Skeletal muscle tissue (tissue), 4 donors: ENCODE data around the gene TAF3. TPM values are rescaled to one million over a fixed set of nuclear protein-coding genes. Genes with fewer than 3 reads are reported as not detected.

ENCODE experiments used
- H3K27ac ChIP-seq: one replicate; pipeline ENCODE4 v1.7.0; 2013; ENCODE audit warnings: mild to moderate bottlenecking, low read depth, low read length, inconsistent platforms
- H3K27me3 ChIP-seq, 3 donors: one replicate each; pipeline ENCODE4 v1.7.0; 2013; ENCODE audit warnings: low read length in 3 of 3; ENCODE audit not compliant: control insufficient read depth in 3 of 3, insufficient read depth in 3 of 3
- H3K36me3 ChIP-seq, 3 donors: one replicate each; pipeline ENCODE4 v1.7.0; 2013; ENCODE audit warnings: low read length in 3 of 3; ENCODE audit not compliant: control insufficient read depth in 3 of 3, insufficient read depth in 3 of 3
- H3K4me1 ChIP-seq, 3 donors: one replicate each; pipeline ENCODE4 v1.7.0; 2013; ENCODE audit warnings: low read length in 3 of 3, mild to moderate bottlenecking in 3 of 3; ENCODE audit not compliant: control insufficient read depth in 3 of 3, insufficient read depth in 3 of 3
- H3K4me3 ChIP-seq, 3 donors: one replicate each; pipeline ENCODE4 v1.7.0; 2013; ENCODE audit warnings: low read length in 3 of 3
- H3K9ac ChIP-seq, 3 donors: one replicate each; pipeline ENCODE4 v1.7.0; 2013; ENCODE audit warnings: low read length in 3 of 3, mild to moderate bottlenecking in 3 of 3, moderate library complexity in 2 of 3, low read depth in 1 of 3
- H3K9me3 ChIP-seq, 3 donors: one replicate each; pipeline ENCODE4 v1.7.0; 2013; ENCODE audit warnings: low read length in 3 of 3; ENCODE audit not compliant: control insufficient read depth in 3 of 3
- total RNA-seq: library from RNA; depleted of rRNA; stranded (reverse); fragments of >200 nt; gene quantifications from one replicate; pipeline ENCODE4 v1.2.3, GENCODE V29; 2014
- donor health status: Osteomylitis.

The TAF3 gene
- total RNA-seq, 1 donor from 2014 or later: 2.1 TPM

GRCh38 chr10:7891634-7892033 is 73.3 kb downstream of the TAF3 start:
- H3K27me3 ChIP-seq: no peaks in the 10 kb centered on the region
- no peak overlapping the region for H3K27ac ChIP-seq
- no peak overlapping the region for H3K9ac ChIP-seq
- no peaks in the 10 kb centered on the region for H3K4me1 ChIP-seq
- peaks cover 0 to 3% (median 0%) of the 10 kb centered on the region in 3 donors for H3K36me3 ChIP-seq
- no peaks in the 10 kb centered on the region for H3K9me3 ChIP-seq
- no peak overlapping the region for H3K4me3 ChIP-seq

GRCh38 chr10:7892146-7892545 is 73.8 kb downstream of the TAF3 start:
- H3K9me3 ChIP-seq: no peaks in the 10 kb centered on the region
- no peaks in the 10 kb centered on the region for H3K4me1 ChIP-seq
- no peaks in the 10 kb centered on the region for H3K27me3 ChIP-seq
- no peak overlapping the region for H3K27ac ChIP-seq
- peaks cover 0 to 3% (median 0%) of the 10 kb centered on the region in 3 donors for H3K36me3 ChIP-seq
- H3K4me3 ChIP-seq: no peak overlapping the region
- no peak overlapping the region for H3K9ac ChIP-seq

- no peaks in the 10 kb centered on the region for H3K4me1 ChIP-seq
- no peak overlapping the region for H3K9ac ChIP-seq
- H3K27ac ChIP-seq: no peak overlapping the region
- H3K4me3 ChIP-seq: no peak overlapping the region
- no peaks in the 10 kb centered on the region for H3K9me3 ChIP-seq
- H3K36me3 ChIP-seq: peaks cover 0 to 3% (median 0%) of the 10 kb centered on the region in 3 donors
- H3K27me3 ChIP-seq: no peaks in the 10 kb centered on the region
Observed at GRCh38 chr10:7895699-7896090, 77.4 kb downstream of the TAF3 start.

GRCh38 chr10:7896297-7896696 is 78.0 kb downstream of the TAF3 start:
- no peak overlapping the region for H3K27ac ChIP-seq
- no peak overlapping the region for H3K9ac ChIP-seq
- peaks cover 0 to 3% (median 0%) of the 10 kb centered on the region in 3 donors for H3K36me3 ChIP-seq
- H3K27me3 ChIP-seq: no peaks in the 10 kb centered on the region
- H3K4me1 ChIP-seq: no peaks in the 10 kb centered on the region
- H3K4me3 ChIP-seq: no peak overlapping the region
- no peaks in the 10 kb centered on the region for H3K9me3 ChIP-seq

- no peaks in the 10 kb centered on the region for H3K27me3 ChIP-seq
- peaks cover 0 to 1% (median 0%) of the 10 kb centered on the region in 3 donors for H3K36me3 ChIP-seq
- H3K4me3 ChIP-seq: no peak overlapping the region
- no peaks in the 10 kb centered on the region for H3K4me1 ChIP-seq
- no peak overlapping the region for H3K9ac ChIP-seq
- H3K27ac ChIP-seq: no peak overlapping the region
- H3K9me3 ChIP-seq: no peaks in the 10 kb centered on the region
Observed at GRCh38 chr10:7901256-7901655, 83.0 kb downstream of the TAF3 start.

- H3K9me3 ChIP-seq: no peaks in the 10 kb centered on the region
- H3K36me3 ChIP-seq: no peaks in the 10 kb centered on the region
- no peak overlapping the region for H3K27ac ChIP-seq
- no peaks in the 10 kb centered on the region for H3K27me3 ChIP-seq
- H3K4me3 ChIP-seq: no peak overlapping the region
- H3K4me1 ChIP-seq: no peaks in the 10 kb centered on the region
- no peak overlapping the region for H3K9ac ChIP-seq
Observed at GRCh38 chr10:7902413-7902812, 84.1 kb downstream of the TAF3 start.

GRCh38 chr10:7903851-7904250 is 85.5 kb downstream of the TAF3 start:
- Histone ChIP-seq H3K36me3 (no peaks in the 10 kb centered on the region), H3K9me3 (no peaks in the 10 kb centered on the region), H3K4me1 (peaks cover 0 to 2% (median 0%) of the 10 kb centered on the region in 3 donors), H3K27me3 (no peaks in the 10 kb centered on the region), H3K9ac (no peak overlapping the region), H3K27ac (no peak overlapping the region), H3K4me3 (no peak overlapping the region)

GRCh38 chr10:7906128-7906527 is 87.8 kb downstream of the TAF3 start:
- no peak overlapping the region for H3K9ac ChIP-seq

GRCh38 chr10:7908541-7909210 is 90.4 kb downstream of the TAF3 start:
- no peaks in the 10 kb centered on the region for H3K27me3 ChIP-seq
- H3K9me3 ChIP-seq: no peaks in the 10 kb centered on the region
- H3K36me3 ChIP-seq: no peaks in the 10 kb centered on the region
- no peak overlapping the region for H3K9ac ChIP-seq
- no peak overlapping the region for H3K27ac ChIP-seq
- peaks cover 10 to 12% (median 11%) of the 10 kb centered on the region in 3 donors for H3K4me1 ChIP-seq
- H3K4me3 ChIP-seq: no peak overlapping the region

More at GRCh38 chr10:7906128-7906527, 87.8 kb downstream of the TAF3 start:
- no peaks in the 10 kb centered on the region for H3K9me3 ChIP-seq
- peaks cover 0 to 2% (median 0%) of the 10 kb centered on the region in 3 donors for H3K4me1 ChIP-seq
- H3K4me3 ChIP-seq: no peak overlapping the region
- no peaks in the 10 kb centered on the region for H3K36me3 ChIP-seq
- H3K27me3 ChIP-seq: no peaks in the 10 kb centered on the region
- no peak overlapping the region for H3K27ac ChIP-seq

GRCh38 chr10:7913126-7913872 is 95.0 kb downstream of the TAF3 start:
- Histone ChIP-seq H3K4me1 (peaks cover 10 to 14% (median 11%) of the 10 kb centered on the region in 3 donors), H3K27me3 (no peaks in the 10 kb centered on the region), H3K4me3 (no peak overlapping the region), H3K9ac (no peak overlapping the region), H3K27ac (no peak overlapping the region), H3K9me3 (no peaks in the 10 kb centered on the region), H3K36me3 (no peaks in the 10 kb centered on the region)
